ENCODE measurements around the gene SMG9. TPM values are rescaled to one million over a fixed set of nuclear protein-coding genes. Genes with fewer than 3 reads are reported as not detected.

SMG9 gene
- total RNA-seq, 4 donors from 2014 or later = 4.5 to 9.1 (median 7.1) TPM

DNA sequence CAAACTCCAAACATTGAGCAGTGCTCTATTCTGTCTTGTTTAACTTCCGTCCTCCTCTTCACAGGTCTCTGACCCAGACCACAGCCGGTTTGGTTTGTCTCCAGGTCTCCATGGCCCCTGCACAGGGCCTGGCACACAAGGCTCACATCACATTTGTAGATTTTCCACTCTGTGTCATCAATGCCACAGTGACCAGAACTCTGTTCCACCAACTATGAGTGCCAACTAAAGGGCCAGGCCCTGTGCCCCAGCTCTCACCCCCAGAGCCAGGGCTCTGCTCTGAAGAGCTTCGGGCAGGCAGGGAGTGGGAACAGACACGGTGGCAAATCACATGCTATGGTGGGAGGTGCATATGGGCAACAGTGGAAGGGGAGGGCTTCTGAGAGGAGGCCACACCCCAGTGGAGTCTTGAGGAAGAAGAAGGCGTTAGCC, 16.0 kb downstream of the SMG9 start:
- Histone ChIP-seq H3K27me3 (no peaks in the 10 kb centered on the region), H3K4me3 (no peak overlapping the region), H3K27ac (no peak overlapping the region), H3K4me1 (no peaks in the 10 kb centered on the region), H3K36me3 (peaks cover 4 to 90% of the 10 kb centered on the region in 2 donors), H3K9me3 (no peaks in the 10 kb centered on the region)
- in situ Hi-C loops (cut with MboI; ENCODE audit: low sequenced_read_pairs in 4 of 4) (no loop called here), intact Hi-C loops (cut with DNase I; ENCODE audit: low total_unique reads) (no loop called here)
- TF ChIP-seq POLR2A (IDR thresholded peaks at IDR 0.05) = no peak
- TF ChIP-seq, protein P1, sequence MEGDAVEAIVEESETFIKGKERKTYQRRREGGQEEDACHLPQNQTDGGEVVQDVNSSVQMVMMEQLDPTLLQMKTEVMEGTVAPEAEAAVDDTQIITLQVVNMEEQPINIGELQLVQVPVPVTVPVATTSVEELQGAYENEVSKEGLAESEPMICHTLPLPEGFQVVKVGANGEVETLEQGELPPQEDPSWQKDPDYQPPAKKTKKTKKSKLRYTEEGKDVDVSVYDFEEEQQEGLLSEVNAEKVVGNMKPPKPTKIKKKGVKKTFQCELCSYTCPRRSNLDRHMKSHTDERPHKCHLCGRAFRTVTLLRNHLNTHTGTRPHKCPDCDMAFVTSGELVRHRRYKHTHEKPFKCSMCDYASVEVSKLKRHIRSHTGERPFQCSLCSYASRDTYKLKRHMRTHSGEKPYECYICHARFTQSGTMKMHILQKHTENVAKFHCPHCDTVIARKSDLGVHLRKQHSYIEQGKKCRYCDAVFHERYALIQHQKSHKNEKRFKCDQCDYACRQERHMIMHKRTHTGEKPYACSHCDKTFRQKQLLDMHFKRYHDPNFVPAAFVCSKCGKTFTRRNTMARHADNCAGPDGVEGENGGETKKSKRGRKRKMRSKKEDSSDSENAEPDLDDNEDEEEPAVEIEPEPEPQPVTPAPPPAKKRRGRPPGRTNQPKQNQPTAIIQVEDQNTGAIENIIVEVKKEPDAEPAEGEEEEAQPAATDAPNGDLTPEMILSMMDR (IDR thresholded peaks at IDR 0.05 in 4 of 5, conservative IDR thresholded peaks at IDR 0.05 in 1 of 5) = no peak
- ATAC-seq (no peak), DNase-seq (no peak)

DNA sequence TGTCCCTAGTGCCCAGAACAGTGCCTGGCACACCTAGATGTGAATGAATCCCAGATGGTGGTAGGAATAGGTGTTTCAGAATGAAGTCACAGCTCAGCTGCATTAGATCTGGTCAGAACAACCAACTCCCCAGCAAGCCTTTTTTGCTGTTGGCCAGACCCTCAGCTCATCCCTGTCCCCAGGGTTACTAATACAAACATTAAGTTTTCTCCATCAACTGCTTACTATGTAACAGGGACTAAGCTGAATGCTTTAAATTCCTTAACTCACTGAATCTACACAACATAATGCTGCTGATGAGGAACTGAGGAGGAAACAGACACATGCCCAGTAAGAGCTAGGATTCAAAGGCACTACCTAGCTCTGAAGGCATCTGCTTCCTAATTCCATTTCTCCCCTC, 18.8 kb downstream of the SMG9 start:
- peaks cover under 1 to 90% of the 10 kb centered on the region in 2 donors for H3K36me3 ChIP-seq
- H3K4me3 ChIP-seq = no peak overlapping the region
- no peak for DNase-seq
- H3K4me1 ChIP-seq = no peaks in the 10 kb centered on the region
- intact Hi-C loops (cut with DNase I; ENCODE audit: low total_unique reads) = no loop called here
- in situ Hi-C loops (cut with MboI; ENCODE audit: low sequenced_read_pairs in 4 of 4) = no loop called here
- no peak for ATAC-seq
- H3K9me3 ChIP-seq = no peaks in the 10 kb centered on the region
- no peak overlapping the region for H3K27ac ChIP-seq
- no peak for TF ChIP-seq POLR2A (IDR thresholded peaks at IDR 0.05)
- TF ChIP-seq, protein P1 (IDR thresholded peaks at IDR 0.05 in 4 of 5, conservative IDR thresholded peaks at IDR 0.05 in 1 of 5) = no peak
- H3K27me3 ChIP-seq = no peaks in the 10 kb centered on the region

DNA sequence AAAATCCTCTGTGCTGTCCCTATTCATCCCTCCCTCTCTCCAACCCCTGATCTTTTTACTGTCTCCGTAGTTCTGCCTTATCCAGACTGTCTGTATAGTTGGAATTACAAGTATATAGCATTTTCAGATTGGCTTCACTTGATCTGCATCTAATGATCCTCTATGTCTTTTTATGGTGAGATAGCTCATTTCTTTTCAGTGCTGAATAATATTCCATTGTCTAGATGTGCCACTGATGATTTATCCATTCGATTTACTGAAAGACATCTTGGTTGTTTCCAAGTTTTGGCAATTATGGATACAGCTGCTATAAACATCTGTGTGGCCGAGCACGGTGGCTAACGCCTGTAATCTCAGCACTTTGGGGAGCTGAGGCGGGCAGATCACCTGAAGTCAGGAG, 19.7 kb downstream of the SMG9 start:
- H3K27me3 ChIP-seq = no peaks in the 10 kb centered on the region
- H3K4me1 ChIP-seq = no peaks in the 10 kb centered on the region
- ATAC-seq (no peak), DNase-seq (no peak)
- in situ Hi-C loops (cut with MboI; ENCODE audit: low sequenced_read_pairs in 4 of 4) = no loop called here
- no peak overlapping the region for H3K27ac ChIP-seq
- TF ChIP-seq POLR2A (IDR thresholded peaks at IDR 0.05) = no peak
- TF ChIP-seq, protein P1 (IDR thresholded peaks at IDR 0.05 in 4 of 5, conservative IDR thresholded peaks at IDR 0.05 in 1 of 5) = no peak
- H3K36me3 ChIP-seq = peaks cover 0 to 90% of the 10 kb centered on the region in 2 donors
- H3K9me3 ChIP-seq = no peaks in the 10 kb centered on the region
- H3K4me3 ChIP-seq = no peak overlapping the region
- intact Hi-C loops (cut with DNase I; ENCODE audit: low total_unique reads) = no loop called here

DNA sequence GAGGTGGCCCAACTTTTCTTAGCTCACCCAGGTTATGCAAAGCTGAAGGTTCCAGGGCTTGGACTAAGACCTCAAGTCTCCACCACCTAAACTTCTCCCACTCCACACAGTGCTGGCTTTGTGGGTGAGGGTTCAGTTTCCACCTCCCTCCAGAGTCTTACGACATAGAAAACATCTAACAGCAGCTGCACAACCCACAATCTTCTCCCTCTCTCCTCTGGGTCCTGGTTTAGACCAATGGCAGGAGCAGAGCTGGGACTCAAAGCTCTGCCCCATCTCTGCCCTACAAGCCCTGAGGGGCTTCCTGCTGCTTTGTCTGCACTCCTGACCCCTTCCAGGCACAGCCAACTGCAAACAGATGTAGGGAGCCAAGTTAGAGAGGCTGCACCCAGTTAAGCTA, 22.9 kb downstream of the SMG9 start:
- Histone ChIP-seq H3K4me3 (no peak overlapping the region), H3K9me3 (no peaks in the 10 kb centered on the region), H3K4me1 (no peaks in the 10 kb centered on the region), H3K27me3 (no peaks in the 10 kb centered on the region), H3K36me3 (peaks cover 0 to 62% of the 10 kb centered on the region in 2 donors), H3K27ac (no peak overlapping the region)
- intact Hi-C loops (cut with DNase I; ENCODE audit: low total_unique reads) = no loop called here
- in situ Hi-C loops (cut with MboI; ENCODE audit: low sequenced_read_pairs in 4 of 4) = no loop called here
- no peak for ATAC-seq
- DNase-seq = no peak
- TF ChIP-seq, protein P1 (IDR thresholded peaks at IDR 0.05 in 4 of 5, conservative IDR thresholded peaks at IDR 0.05 in 1 of 5) = no peak
- TF ChIP-seq POLR2A (IDR thresholded peaks at IDR 0.05) = no peak

DNA sequence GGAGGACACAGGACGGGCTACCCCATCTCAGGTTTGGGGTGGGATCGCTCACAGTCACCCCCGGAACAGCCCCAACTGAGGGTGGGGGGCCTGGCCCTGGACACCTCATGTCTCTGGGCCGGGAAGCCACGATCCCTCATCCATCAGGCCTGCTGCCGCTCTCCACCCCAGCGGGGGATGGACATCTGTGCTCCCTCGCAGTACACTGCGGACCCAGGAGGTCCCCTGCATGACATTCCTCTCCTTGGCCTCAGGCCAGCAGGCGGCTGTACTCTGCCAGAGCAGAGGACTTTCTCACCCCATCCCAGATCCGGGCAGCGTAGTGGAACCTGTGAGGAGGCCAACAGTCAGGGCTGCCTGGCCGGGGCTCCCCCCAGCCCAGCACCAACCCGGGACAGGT, 23.4 kb downstream of the SMG9 start:
- Histone ChIP-seq H3K4me1 (no peaks in the 10 kb centered on the region), H3K36me3 (peaks cover 0 to 57% of the 10 kb centered on the region in 2 donors), H3K4me3 (no peak overlapping the region), H3K9me3 (no peaks in the 10 kb centered on the region), H3K27ac (no peak overlapping the region), H3K27me3 (no peaks in the 10 kb centered on the region)
- in situ Hi-C loops (cut with MboI; ENCODE audit: low sequenced_read_pairs in 4 of 4) (no loop called here), intact Hi-C loops (cut with DNase I; ENCODE audit: low total_unique reads) (no loop called here)
- TF ChIP-seq, protein P1 (IDR thresholded peaks at IDR 0.05 in 4 of 5, conservative IDR thresholded peaks at IDR 0.05 in 1 of 5) = no peak
- no peak for TF ChIP-seq POLR2A (IDR thresholded peaks at IDR 0.05)
- ATAC-seq = no peak
- DNase-seq = no peak

Measured in gastrocnemius medialis (tissue), 4 donors.